Neural progenitor cell (in vitro differentiated cells): Measurements from ENCODE around the gene MUC3A. TPM values are rescaled to one million over a fixed set of nuclear protein-coding genes. Genes with fewer than 3 reads are reported as not detected.
A peak's percentile ranks its signal among the peaks of the same experiment; 100 is the strongest.
"Not testable (repeated sequence)": the region's sequence is repeated elsewhere in the genome, so short reads cannot be mapped to it uniquely, and the experiment has no call there.

Experiments
- DNase-seq: peaks from one replicate; pipeline ENCODE4 v3.0.0-alpha.2; 2016; ENCODE audit warnings: low spot score
- H2AFZ ChIP-seq: fragments of 200-600 bp; sonication (generic); replicated peaks from 2 replicates; pipeline ENCODE4 v1.6.1; 2016; ENCODE audit warnings: antibody characterized with exemption
- H3F3A ChIP-seq: fragments of 200-600 bp; sonication (generic); 2 replicates; pipeline ENCODE4 v1.6.1; 2016; ENCODE audit warnings: antibody characterized with exemption, low read depth
- H3K27ac ChIP-seq: fragments of 200-600 bp; sonication (generic); 2 replicates; pipeline ENCODE4 v1.5.1; 2016; ENCODE audit warnings: mild to moderate bottlenecking
- H3K27me3 ChIP-seq: fragments of 200-600 bp; sonication (generic); 2 replicates; pipeline ENCODE4 v1.6.1; 2016; ENCODE audit warnings: mild to moderate bottlenecking, moderate library complexity
- H3K36me3 ChIP-seq: fragments of 200-600 bp; sonication (generic); 2 replicates; pipeline ENCODE4 v1.5.1; 2016
- H3K4me1 ChIP-seq: fragments of 200-600 bp; sonication (generic); 2 replicates; pipeline ENCODE4 v1.6.1; 2016; ENCODE audit warnings: mixed run types
- H3K4me2 ChIP-seq: fragments of 200-600 bp; sonication (generic); 2 replicates; pipeline ENCODE4 v1.6.1; 2016
- H3K4me3 ChIP-seq: fragments of 200-600 bp; sonication (generic); 2 replicates; pipeline ENCODE4 v1.5.1; 2016
- H3K79me2 ChIP-seq: fragments of 200-600 bp; sonication (generic); 2 replicates; pipeline ENCODE4 v1.6.1; 2016; ENCODE audit warnings: low read depth
- H3K9ac ChIP-seq: fragments of 200-600 bp; sonication (generic); 2 replicates; pipeline ENCODE4 v1.6.1; 2016
- H3K9me3 ChIP-seq: fragments of 200-600 bp; sonication (generic); 2 replicates; pipeline ENCODE4 v1.5.1; 2016; ENCODE audit warnings: low read depth
- H4K20me1 ChIP-seq: fragments of 200-600 bp; sonication (generic); 2 replicates; pipeline ENCODE4 v1.6.1; 2016; ENCODE audit warnings: low read depth
- H3K27ac Mint-ChIP-seq: 3 replicates; pipeline ENCODE4 v1.8.0; 2021; ENCODE audit warnings: mixed read lengths
- H3K27me3 Mint-ChIP-seq: 2 replicates; pipeline ENCODE4 v1.8.0; 2022; ENCODE audit warnings: low read depth, mild to moderate bottlenecking, inconsistent platforms, moderate library complexity, mixed read lengths; ENCODE audit not compliant: insufficient read depth
- H3K36me3 Mint-ChIP-seq: 3 replicates; pipeline ENCODE4 v1.8.0; 2021; ENCODE audit warnings: mixed read lengths
- H3K4me1 Mint-ChIP-seq: 3 replicates; pipeline ENCODE4 v1.8.0; 2021; ENCODE audit warnings: mixed read lengths
- H3K4me3 Mint-ChIP-seq: 3 replicates; pipeline ENCODE4 v1.8.0; 2021; ENCODE audit warnings: mild to moderate bottlenecking, moderate library complexity, mixed read lengths
- H3K9me3 Mint-ChIP-seq: 3 replicates; pipeline ENCODE4 v1.8.0; 2020; ENCODE audit warnings: mixed read lengths
- EZH2 ChIP-seq: fragments of 200-600 bp; sonication (generic); IDR thresholded peaks from 2 replicates; pipeline ENCODE4 v1.6.1; 2017; ENCODE audit warnings: antibody characterized with exemption, mild to moderate bottlenecking, moderate library complexity
- EZH2phosphoT487 ChIP-seq: fragments of 200-600 bp; sonication (generic); IDR thresholded peaks from 2 replicates; pipeline ENCODE4 v1.6.1; 2017; ENCODE audit warnings: antibody characterized with exemption
- total RNA-seq: library from RNA; depleted of rRNA; stranded (reverse); fragments of >200 nt; gene quantifications from 2 replicates; pipeline ENCODE4 v1.2.3, GENCODE V29; 2015; ENCODE audit warnings: low replicate concordance
- TF ChIP-seq, protein P1 (sequence below): fragments of 200-600 bp; sonication (generic); IDR thresholded peaks from 2 replicates; pipeline ENCODE4 v1.5.1; 2017; ENCODE audit warnings: antibody characterized with exemption, mild to moderate bottlenecking

Gene MUC3A
- total RNA-seq, 1 donor from 2014 or later = 0.80 TPM

DNA sequence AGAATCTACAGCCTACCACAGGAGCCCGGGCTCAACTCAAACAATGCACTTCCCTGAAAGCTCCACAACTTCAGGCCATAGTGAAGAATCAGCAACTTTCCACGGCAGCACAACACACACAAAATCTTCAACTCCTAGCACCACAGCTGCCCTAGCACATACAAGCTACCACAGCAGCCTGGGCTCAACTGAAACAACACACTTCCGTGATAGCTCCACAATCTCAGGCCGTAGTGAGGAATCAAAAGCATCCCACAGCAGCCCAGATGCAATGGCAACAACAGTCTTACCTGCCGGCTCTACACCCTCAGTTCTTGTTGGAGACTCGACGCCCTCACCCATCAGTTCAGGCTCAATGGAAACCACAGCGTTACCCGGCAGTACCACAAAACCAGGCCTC is 42.3 kb downstream of the MUC3A start:
- Mint-ChIP-seq H3K4me1 (no peaks in the 10 kb centered on the region), H3K36me3 (peaks cover 2% of the 10 kb centered on the region), H3K27me3 (no peaks in the 10 kb centered on the region), H3K27ac (no peak overlapping the region), H3K4me3 (no peak overlapping the region), H3K9me3 (peaks cover 3% of the 10 kb centered on the region)
- H3K79me2 ChIP-seq = no peaks in the 10 kb centered on the region
- no peaks in the 10 kb centered on the region for H4K20me1 ChIP-seq
- no peaks in the 10 kb centered on the region for H3K4me1 ChIP-seq
- no peaks in the 10 kb centered on the region for H3K9me3 ChIP-seq
- H3K27ac ChIP-seq = no peak overlapping the region
- no peak overlapping the region for H3K4me2 ChIP-seq
- H3K27me3 ChIP-seq = no peaks in the 10 kb centered on the region
- TF ChIP-seq, protein P1, sequence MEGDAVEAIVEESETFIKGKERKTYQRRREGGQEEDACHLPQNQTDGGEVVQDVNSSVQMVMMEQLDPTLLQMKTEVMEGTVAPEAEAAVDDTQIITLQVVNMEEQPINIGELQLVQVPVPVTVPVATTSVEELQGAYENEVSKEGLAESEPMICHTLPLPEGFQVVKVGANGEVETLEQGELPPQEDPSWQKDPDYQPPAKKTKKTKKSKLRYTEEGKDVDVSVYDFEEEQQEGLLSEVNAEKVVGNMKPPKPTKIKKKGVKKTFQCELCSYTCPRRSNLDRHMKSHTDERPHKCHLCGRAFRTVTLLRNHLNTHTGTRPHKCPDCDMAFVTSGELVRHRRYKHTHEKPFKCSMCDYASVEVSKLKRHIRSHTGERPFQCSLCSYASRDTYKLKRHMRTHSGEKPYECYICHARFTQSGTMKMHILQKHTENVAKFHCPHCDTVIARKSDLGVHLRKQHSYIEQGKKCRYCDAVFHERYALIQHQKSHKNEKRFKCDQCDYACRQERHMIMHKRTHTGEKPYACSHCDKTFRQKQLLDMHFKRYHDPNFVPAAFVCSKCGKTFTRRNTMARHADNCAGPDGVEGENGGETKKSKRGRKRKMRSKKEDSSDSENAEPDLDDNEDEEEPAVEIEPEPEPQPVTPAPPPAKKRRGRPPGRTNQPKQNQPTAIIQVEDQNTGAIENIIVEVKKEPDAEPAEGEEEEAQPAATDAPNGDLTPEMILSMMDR = no peak
- TF ChIP-seq EZH2 = no peak
- TF ChIP-seq EZH2phosphoT487 = no peak
- no peaks in the 10 kb centered on the region for H3K36me3 ChIP-seq
- H3K9ac ChIP-seq = no peak overlapping the region
- H3F3A ChIP-seq = no peaks in the 10 kb centered on the region
- H2AFZ ChIP-seq = no peak overlapping the region
- no peak for DNase-seq
- H3K4me3 ChIP-seq = no peak overlapping the region

DNA sequence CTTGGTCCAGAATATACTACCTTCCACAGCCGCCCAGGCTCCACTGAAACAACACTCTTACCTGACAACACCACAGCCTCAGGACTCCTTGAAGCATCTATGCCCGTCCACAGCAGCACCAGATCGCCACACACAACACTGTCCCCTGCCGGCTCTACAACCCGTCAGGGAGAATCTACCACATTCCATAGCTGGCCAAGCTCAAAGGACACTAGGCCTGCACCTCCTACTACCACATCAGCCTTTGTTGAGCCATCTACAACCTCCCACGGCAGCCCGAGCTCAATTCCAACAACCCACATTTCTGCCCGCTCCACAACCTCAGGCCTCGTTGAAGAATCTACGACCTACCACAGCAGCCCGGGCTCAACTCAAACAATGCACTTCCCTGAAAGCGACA is 42.9 kb downstream of the MUC3A start:
- H3K4me3 Mint-ChIP-seq, H3K4me1 ChIP-seq, H3K27me3 Mint-ChIP-seq, H3K4me3 ChIP-seq, H3K27ac Mint-ChIP-seq, H3K79me2 ChIP-seq, H3K27ac ChIP-seq, H3K9ac ChIP-seq, H3K4me1 Mint-ChIP-seq, H3K27me3 ChIP-seq, H4K20me1 ChIP-seq, H2AFZ ChIP-seq, H3F3A ChIP-seq, H3K36me3 ChIP-seq, H3K4me2 ChIP-seq, H3K36me3 Mint-ChIP-seq, H3K9me3 Mint-ChIP-seq, H3K9me3 ChIP-seq, DNase-seq: not testable (repeated sequence)

- H3K27me3 ChIP-seq, H3K9me3 Mint-ChIP-seq, H3F3A ChIP-seq, H3K27ac Mint-ChIP-seq, H3K4me3 Mint-ChIP-seq, H4K20me1 ChIP-seq, H3K27me3 Mint-ChIP-seq, H3K9ac ChIP-seq, H3K4me2 ChIP-seq, H3K79me2 ChIP-seq, H3K4me1 ChIP-seq, DNase-seq, H3K36me3 Mint-ChIP-seq, H3K4me3 ChIP-seq, H3K9me3 ChIP-seq, H3K4me1 Mint-ChIP-seq, H2AFZ ChIP-seq, H3K27ac ChIP-seq, H3K36me3 ChIP-seq: not testable (repeated sequence)
Measured at GRCh38 chr7:100994671-100995070, 45.3 kb downstream of the MUC3A start.

GRCh38 chr7:100998530-100998929 is 49.2 kb downstream of the MUC3A start:
- not testable (repeated sequence) for H3K27ac ChIP-seq, H3K27me3 Mint-ChIP-seq, H3K36me3 ChIP-seq, DNase-seq, H3K79me2 ChIP-seq, H3K9me3 Mint-ChIP-seq, H3K9ac ChIP-seq, H3K27ac Mint-ChIP-seq, H3K4me1 ChIP-seq, H3K4me2 ChIP-seq, H3K4me3 ChIP-seq, H3K9me3 ChIP-seq, H3F3A ChIP-seq, H3K36me3 Mint-ChIP-seq, H3K4me3 Mint-ChIP-seq, H3K4me1 Mint-ChIP-seq, H2AFZ ChIP-seq, H4K20me1 ChIP-seq, H3K27me3 ChIP-seq

DNA sequence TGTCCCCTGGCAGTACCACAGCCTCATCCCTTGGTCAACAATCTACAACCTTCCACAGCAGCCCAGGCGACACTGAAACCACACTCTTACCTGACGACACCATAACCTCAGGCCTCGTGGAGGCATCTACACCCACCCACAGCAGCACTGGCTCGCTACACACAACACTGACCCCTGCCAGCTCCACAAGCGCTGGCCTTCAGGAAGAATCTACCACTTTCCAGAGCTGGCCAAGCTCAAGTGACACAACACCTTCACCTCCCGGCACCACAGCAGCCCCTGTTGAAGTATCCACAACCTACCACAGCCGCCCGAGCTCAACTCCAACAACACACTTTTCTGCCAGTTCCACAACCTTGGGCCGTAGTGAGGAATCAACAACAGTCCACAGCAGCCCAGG is 50.0 kb downstream of the MUC3A start:
- not testable (repeated sequence) for H3K4me1 Mint-ChIP-seq

GRCh38 chr7:101000025-101000424 is 50.7 kb downstream of the MUC3A start:
- not testable (repeated sequence) for H3K27ac ChIP-seq, DNase-seq, H3K36me3 ChIP-seq, H3K27me3 ChIP-seq, H3K9me3 Mint-ChIP-seq, H3K4me3 Mint-ChIP-seq, H3K79me2 ChIP-seq, H3K4me1 ChIP-seq, H3K36me3 Mint-ChIP-seq, H3K9me3 ChIP-seq, H3K4me3 ChIP-seq, H3K4me2 ChIP-seq, H4K20me1 ChIP-seq, H3K9ac ChIP-seq, H3K4me1 Mint-ChIP-seq, H3F3A ChIP-seq, H3K27me3 Mint-ChIP-seq, H2AFZ ChIP-seq
- peak overlapping the region; percentile 36 for H3K27ac Mint-ChIP-seq

More for the DNA sequence above, 50.0 kb downstream of the MUC3A start:
- not testable (repeated sequence) for H3K36me3 ChIP-seq, H3K4me3 Mint-ChIP-seq, H3K36me3 Mint-ChIP-seq, H4K20me1 ChIP-seq, H3F3A ChIP-seq, H3K9me3 ChIP-seq, H3K27ac ChIP-seq, H3K27me3 ChIP-seq, H2AFZ ChIP-seq, H3K27ac Mint-ChIP-seq, H3K27me3 Mint-ChIP-seq, H3K4me2 ChIP-seq, H3K4me3 ChIP-seq, H3K9ac ChIP-seq, H3K9me3 Mint-ChIP-seq, DNase-seq, H3K79me2 ChIP-seq, H3K4me1 ChIP-seq

- H3K36me3 Mint-ChIP-seq, H3K4me1 Mint-ChIP-seq, H3K27ac Mint-ChIP-seq, H2AFZ ChIP-seq, H3K27me3 Mint-ChIP-seq, H4K20me1 ChIP-seq, H3K4me3 ChIP-seq, H3K27ac ChIP-seq, H3K36me3 ChIP-seq, H3K9me3 Mint-ChIP-seq, H3K27me3 ChIP-seq, H3K4me3 Mint-ChIP-seq, H3K4me2 ChIP-seq, DNase-seq, H3K9me3 ChIP-seq, H3K4me1 ChIP-seq, H3F3A ChIP-seq, H3K79me2 ChIP-seq, H3K9ac ChIP-seq: not testable (repeated sequence)
Measured at GRCh38 chr7:101002333-101002732, 53.0 kb downstream of the MUC3A start.

GRCh38 chr7:101007361-101007760 is 58.0 kb downstream of the MUC3A start:
- H3K9me3 ChIP-seq, H3K36me3 ChIP-seq, H2AFZ ChIP-seq, H3K9ac ChIP-seq, DNase-seq, H3K4me3 ChIP-seq, H3K4me2 ChIP-seq, H3K4me1 ChIP-seq, H4K20me1 ChIP-seq, H3K27ac Mint-ChIP-seq, H3K27me3 ChIP-seq, H3K79me2 ChIP-seq, H3K4me3 Mint-ChIP-seq, H3K4me1 Mint-ChIP-seq, H3F3A ChIP-seq, H3K27ac ChIP-seq, H3K36me3 Mint-ChIP-seq, H3K9me3 Mint-ChIP-seq, H3K27me3 Mint-ChIP-seq: not testable (repeated sequence)
